H9 (cell line): ENCODE data around the gene ULK4. TPM values are rescaled to one million over a fixed set of nuclear protein-coding genes. Genes with fewer than 3 reads are reported as not detected.
A peak's percentile ranks its signal among the peaks of the same experiment; 100 is the strongest.

Experiments
- DNase-seq: peaks from one replicate; pipeline ENCODE4 v3.0.0-alpha.2; 2017
- H2AFZ ChIP-seq: one replicate; pipeline ENCODE4 v1.6.1; 2013; ENCODE audit warnings: mild to moderate bottlenecking, low read length, control low read depth, moderate library complexity
- H2AK5ac ChIP-seq: 2 replicates; pipeline ENCODE4 v1.6.1; 2013; ENCODE audit warnings: low read length, control low read depth, mixed read lengths; ENCODE audit not compliant: insufficient read length
- H2BK120ac ChIP-seq: one replicate; pipeline ENCODE4 v1.6.1; 2013; ENCODE audit warnings: low read depth, mild to moderate bottlenecking, low read length, control low read depth, inconsistent platforms; ENCODE audit not compliant: poor library complexity, severe bottlenecking
- H2BK12ac ChIP-seq: 2 replicates; pipeline ENCODE4 v1.6.1; 2013; ENCODE audit warnings: low read length, control low read depth, mixed read lengths, low read depth; ENCODE audit not compliant: insufficient read length
- H2BK15ac ChIP-seq: 2 replicates; pipeline ENCODE4 v1.6.1; 2013; ENCODE audit warnings: low read depth, low read length, control low read depth
- H2BK20ac ChIP-seq: one replicate; pipeline ENCODE4 v1.6.1; 2013; ENCODE audit warnings: low read depth, mild to moderate bottlenecking, low read length, control low read depth, inconsistent platforms; ENCODE audit not compliant: poor library complexity, severe bottlenecking
- H2BK5ac ChIP-seq: 2 replicates; pipeline ENCODE4 v1.6.1; 2013; ENCODE audit warnings: low read length, control low read depth, mixed read lengths; ENCODE audit not compliant: insufficient read length
- H3K14ac ChIP-seq: 2 replicates; pipeline ENCODE4 v1.6.1; 2013; ENCODE audit warnings: low read length, control low read depth; ENCODE audit not compliant: insufficient read depth
- H3K18ac ChIP-seq: 2 replicates; pipeline ENCODE4 v1.6.1; 2013; ENCODE audit warnings: low read depth, mild to moderate bottlenecking, mixed read lengths, low read length, control low read depth; ENCODE audit not compliant: insufficient read length
- H3K23ac ChIP-seq: 2 replicates; pipeline ENCODE4 v1.6.1; 2013; ENCODE audit warnings: low read length, control low read depth, mixed read lengths, low read depth; ENCODE audit not compliant: insufficient read length
- H3K23me2 ChIP-seq: 2 replicates; pipeline ENCODE4 v1.6.1; 2013; ENCODE audit warnings: low read depth, mild to moderate bottlenecking, mixed read lengths, low read length, control low read depth; ENCODE audit not compliant: insufficient read length, poor library complexity, severe bottlenecking
- H3K27ac ChIP-seq: 2 replicates; pipeline ENCODE4 v1.5.1; 2013; ENCODE audit warnings: low read length, control low read depth, mixed read lengths, low read depth; ENCODE audit not compliant: insufficient read length
- H3K27me3 ChIP-seq: 2 replicates; pipeline ENCODE4 v1.6.1; 2013; ENCODE audit warnings: low read length, control low read depth, inconsistent platforms; ENCODE audit not compliant: insufficient read depth
- H3K4ac ChIP-seq: 2 replicates; pipeline ENCODE4 v1.6.1; 2013; ENCODE audit warnings: low read depth, mild to moderate bottlenecking, control low read depth, inconsistent platforms, low read length, moderate library complexity
- H3K4me1 ChIP-seq: 2 replicates; pipeline ENCODE4 v1.6.1; 2013; ENCODE audit warnings: low read length, control low read depth, inconsistent platforms; ENCODE audit not compliant: insufficient read depth
- H3K4me2 ChIP-seq: 2 replicates; pipeline ENCODE4 v1.6.1; 2013; ENCODE audit warnings: low read length, control low read depth, mixed read lengths; ENCODE audit not compliant: insufficient read length, insufficient read depth
- H3K56ac ChIP-seq: 2 replicates; pipeline ENCODE4 v1.6.1; 2013; ENCODE audit warnings: low read depth, mild to moderate bottlenecking, mixed read lengths, low read length, control low read depth; ENCODE audit not compliant: insufficient read length
- H3K79me1 ChIP-seq: 2 replicates; pipeline ENCODE4 v1.6.1; 2013; ENCODE audit warnings: low read depth, mild to moderate bottlenecking, moderate library complexity, low read length, control low read depth, inconsistent platforms; ENCODE audit not compliant: insufficient read depth, poor library complexity, severe bottlenecking
- H3K79me2 ChIP-seq: 2 replicates; pipeline ENCODE4 v1.6.1; 2013; ENCODE audit warnings: low read length, control low read depth, inconsistent platforms; ENCODE audit not compliant: insufficient read depth
- H3K9ac ChIP-seq: 2 replicates; pipeline ENCODE4 v1.6.1; 2013; ENCODE audit warnings: low read length, control low read depth, mixed read lengths; ENCODE audit not compliant: insufficient read length; ENCODE audit errors: extremely low read depth
- H3K9me3 ChIP-seq: one replicate; pipeline ENCODE4 v1.6.1; 2013; ENCODE audit warnings: low read depth, low read length, inconsistent platforms; ENCODE audit not compliant: control insufficient read depth
- H3T11ph ChIP-seq: one replicate; pipeline ENCODE4 v1.6.1; 2013; ENCODE audit warnings: mild to moderate bottlenecking, low read length, control low read depth, inconsistent platforms
- H4K20me1 ChIP-seq: one replicate; pipeline ENCODE4 v1.6.1; 2013; ENCODE audit not compliant: control insufficient read depth, insufficient read length, insufficient read depth
- H4K5ac ChIP-seq: 2 replicates; pipeline ENCODE4 v1.6.1; 2013; ENCODE audit warnings: low read depth, mild to moderate bottlenecking, mixed read lengths, low read length, control low read depth; ENCODE audit not compliant: insufficient read length
- H4K8ac ChIP-seq: replicated peaks from 2 replicates; pipeline ENCODE4 v1.6.1; 2013; ENCODE audit warnings: low read length, control low read depth, mixed read lengths, low read depth; ENCODE audit not compliant: insufficient read length
- H4K91ac ChIP-seq: 2 replicates; pipeline ENCODE4 v1.6.1; 2013; ENCODE audit warnings: low read depth, mild to moderate bottlenecking, moderate library complexity, mixed read lengths, low read length, control low read depth; ENCODE audit not compliant: insufficient read length
- H3K27ac Mint-ChIP-seq, 3 experiments: 2 replicates in 2 of 3; 3 replicates in 1 of 3; pipeline ENCODE4 v1.8.0; 2020 to 2021; ENCODE audit warnings: mixed read lengths in 3 of 3, mild to moderate bottlenecking in 1 of 3, moderate library complexity in 1 of 3
- H3K27me3 Mint-ChIP-seq: 2 replicates; pipeline ENCODE4 v1.8.0; 2021; ENCODE audit warnings: low read depth, mild to moderate bottlenecking, moderate library complexity, mixed read lengths
- H3K36me3 Mint-ChIP-seq, 3 experiments: 2 replicates in 2 of 3; 3 replicates in 1 of 3; pipeline ENCODE4 v1.8.0; 2020 to 2021; ENCODE audit warnings: low read depth in 3 of 3, mixed read lengths in 3 of 3; ENCODE audit not compliant: insufficient read depth in 1 of 3
- H3K4me1 Mint-ChIP-seq, 2 experiments: 2 replicates each; pipeline ENCODE4 v1.8.0; 2020; ENCODE audit warnings: mixed read lengths in 2 of 2
- H3K4me3 Mint-ChIP-seq, 2 experiments: 2 replicates in 1 of 2; 3 replicates in 1 of 2; pipeline ENCODE4 v1.8.0; 2020 to 2021; ENCODE audit warnings: mild to moderate bottlenecking in 2 of 2, mixed read lengths in 2 of 2, moderate library complexity in 1 of 2
- H3K9me3 Mint-ChIP-seq, 2 experiments: 2 replicates in 1 of 2; 3 replicates in 1 of 2; pipeline ENCODE4 v1.8.0; 2020; ENCODE audit warnings: mild to moderate bottlenecking in 2 of 2, mixed read lengths in 2 of 2, moderate library complexity in 1 of 2
- CTCF ChIP-seq: fragments of 200-600 bp; sonication (generic); conservative IDR thresholded peaks from 3 replicates; pipeline ENCODE4 v1.8.0; 2021; ENCODE audit warnings: antibody characterized with exemption, mild to moderate bottlenecking
- WGBS: extraction: QIAGEN DNeasy Blood & Tissue Kit; methylation state at CpG from one replicate; pipeline ENCODE4 v1.1.7; 2013; ENCODE audit warnings: missing lambda C conversion rate, low lambda C conversion rate, mixed read lengths; ENCODE audit not compliant: insufficient read length; ENCODE audit errors: extremely low coverage; 5-methylcytosine and 5-hydroxymethylcytosine counted together
- total RNA-seq: library from RNA; stranded (reverse); gene quantifications from 2 replicates; pipeline ENCODE4 v1.2.1, GENCODE V29; 2021

ULK4 gene
- total RNA-seq, 1 experiment from 2014 or later: 12.9 TPM

GRCh38 chr3:41286305-41286704, 675.6 kb downstream of the ULK4 start:
- Histone ChIP-seq H3T11ph (no peak overlapping the region), H2BK12ac (no peak overlapping the region), H3K79me1 (no peaks in the 10 kb centered on the region), H4K8ac (no peak overlapping the region), H4K5ac (no peak overlapping the region), H3K14ac (no peak overlapping the region), H3K9me3 (no peaks in the 10 kb centered on the region), H3K79me2 (no peaks in the 10 kb centered on the region), H2BK15ac (no peak overlapping the region), H3K23ac (no peak overlapping the region), H3K27me3 (no peaks in the 10 kb centered on the region), H3K4me2 (no peak overlapping the region), H3K9ac (no peak overlapping the region), H3K18ac (no peak overlapping the region), H4K91ac (no peak overlapping the region), H3K56ac (no peak overlapping the region), H4K20me1 (no peaks in the 10 kb centered on the region), H2AK5ac (no peak overlapping the region), H2AFZ (no peak overlapping the region), H2BK20ac (no peak overlapping the region), H3K23me2 (no peaks in the 10 kb centered on the region), H2BK120ac (no peak overlapping the region), H3K4me1 (no peaks in the 10 kb centered on the region), H3K4ac (no peak overlapping the region), H3K27ac (no peak overlapping the region), H2BK5ac (no peak overlapping the region)
- Mint-ChIP-seq H3K4me1 (peaks cover 9 to 10% of the 10 kb centered on the region in 2 experiments), H3K27ac (peak overlapping the region in 2 of 3 experiments; percentile 9 to 31; a peak in 1 of 7 replicates), H3K9me3 (peaks cover 6 to 9% of the 10 kb centered on the region in 2 experiments; a peak in 4 of 5 replicates), H3K36me3 (peaks cover 0 to 3% (median 2%) of the 10 kb centered on the region in 3 experiments; a peak in 1 of 7 replicates), H3K4me3 (no peak overlapping the region), H3K27me3 (no peaks in the 10 kb centered on the region)
- peak; percentile 32; the same call in 1 of the 3 replicates for TF ChIP-seq CTCF
- no peak for DNase-seq
- WGBS: no CpG with 5 or more reads among the region's 6 CpGs
